Stimulated activated CD8-positive, alpha-beta memory T cell treated with anti-CD3 and anti-CD28 coated beads, Interleukin-7, amount 100 ng/mL, for 24 hours (primary cell): ENCODE measurements around the gene DGKB.

Source experiments
- DNase-seq: peaks from one replicate; pipeline ENCODE4 v3.0.0-alpha.2; 2020; ENCODE audit warnings: low read depth

Gene DGKB

GRCh38 chr7:14902589-14903067 is at the start of gene DGKB:
Gene DGKB (minus strand): TSS chr7:14902751.
- no peak for DNase-seq

GRCh38 chr7:14950013-14950412 is 47.5 kb upstream of the DGKB start:
- DNase-seq: no peak

- no peak for DNase-seq
Observed at GRCh38 chr7:14938181-14938580, 35.6 kb upstream of the DGKB start.

GRCh38 chr7:14937581-14937980 is 35.0 kb upstream of the DGKB start:
- DNase-seq: no peak

GRCh38 chr7:14936554-14936953 is 34.0 kb upstream of the DGKB start:
- DNase-seq: no peak

GRCh38 chr7:14934839-14935238 is 32.3 kb upstream of the DGKB start:
- no peak for DNase-seq

- no peak for DNase-seq
Observed at GRCh38 chr7:14931511-14932215, 29.1 kb upstream of the DGKB start.

- DNase-seq: no peak
Observed at GRCh38 chr7:14924398-14924797, 21.8 kb upstream of the DGKB start.

- DNase-seq: no peak
Observed at GRCh38 chr7:14911077-14911476, 8.5 kb upstream of the DGKB start.

GRCh38 chr7:14908697-14909096 is 6.1 kb upstream of the DGKB start:
- DNase-seq: no peak

- DNase-seq: no peak
Observed at GRCh38 chr7:14905764-14906163, 3.2 kb upstream of the DGKB start.

- no peak for DNase-seq
Observed at GRCh38 chr7:14900051-14900450, 2.5 kb downstream of the DGKB start.

GRCh38 chr7:14899030-14899429 is 3.5 kb downstream of the DGKB start:
- DNase-seq: no peak

- DNase-seq: no peak
Observed at GRCh38 chr7:14896461-14896860, 6.1 kb downstream of the DGKB start.

GRCh38 chr7:14894826-14895225 is 7.7 kb downstream of the DGKB start:
- no peak for DNase-seq

GRCh38 chr7:14892961-14893360 is 9.6 kb downstream of the DGKB start:
- DNase-seq: no peak

- DNase-seq: no peak
Observed at GRCh38 chr7:14891289-14891688, 11.3 kb downstream of the DGKB start.

- DNase-seq: no peak
Observed at GRCh38 chr7:14888962-14889361, 13.6 kb downstream of the DGKB start.

- no peak for DNase-seq
Observed at GRCh38 chr7:14886533-14886932, 16.0 kb downstream of the DGKB start.

- no peak for DNase-seq
Observed at GRCh38 chr7:14875941-14876587, 26.5 kb downstream of the DGKB start.

GRCh38 chr7:14871880-14872279 is 30.7 kb downstream of the DGKB start:
- no peak for DNase-seq

GRCh38 chr7:14870394-14870793 is 32.2 kb downstream of the DGKB start:
- no peak for DNase-seq

- no peak for DNase-seq
Observed at GRCh38 chr7:14868937-14869336, 33.6 kb downstream of the DGKB start.

GRCh38 chr7:14861456-14861855 is 41.1 kb downstream of the DGKB start:
- no peak for DNase-seq
